Measurements from ENCODE around the gene CNTNAP5.

The CNTNAP5 gene

GRCh38 chr2:124908411-124908810, 883.3 kb downstream of the CNTNAP5 start:
- TF ChIP-seq CTCF (IDR thresholded peaks at IDR 0.05), result no peak
- Histone ChIP-seq H3K4me1 (no peaks in the 10 kb centered on the region), H3K4me3 (ENCODE audit: low read depth, low read length) (no peak overlapping the region)

GRCh38 chr2:124911560-124911959, 886.5 kb downstream of the CNTNAP5 start:
- Histone ChIP-seq H3K4me1 (no peaks in the 10 kb centered on the region), H2AFZ (no peak overlapping the region), H3K79me2 (no peaks in the 10 kb centered on the region), H3K27me3 (ENCODE audit: control insufficient read depth, insufficient read depth, low read length) (no peaks in the 10 kb centered on the region), H3K27ac (no peak overlapping the region), H3K9ac (no peak overlapping the region), H3K4me2 (ENCODE audit: low read length) (no peak overlapping the region), H3K4me3 (ENCODE audit: low read depth, low read length) (no peak overlapping the region), H3K36me3 (ENCODE audit: control insufficient read depth, insufficient read depth, low read length) (no peaks in the 10 kb centered on the region), H3K9me3 (ENCODE audit: control insufficient read depth, low read length) (no peaks in the 10 kb centered on the region)
- no peak for TF ChIP-seq CTCF (IDR thresholded peaks at IDR 0.05)

More at GRCh38 chr2:124908411-124908810, 883.3 kb downstream of the CNTNAP5 start:
- Histone ChIP-seq H3K36me3 (ENCODE audit: control insufficient read depth, insufficient read depth, low read length) (no peaks in the 10 kb centered on the region), H3K9ac (no peak overlapping the region), H3K27me3 (ENCODE audit: control insufficient read depth, insufficient read depth, low read length) (no peaks in the 10 kb centered on the region), H2AFZ (no peak overlapping the region), H3K27ac (no peak overlapping the region), H3K4me2 (ENCODE audit: low read length) (no peak overlapping the region), H3K79me2 (no peaks in the 10 kb centered on the region), H3K9me3 (ENCODE audit: control insufficient read depth, low read length) (no peaks in the 10 kb centered on the region)

- no peak overlapping the region for H2AFZ ChIP-seq
- no peak overlapping the region for H3K27ac ChIP-seq
- H3K27me3 ChIP-seq (ENCODE audit: control insufficient read depth, insufficient read depth, low read length), result no peaks in the 10 kb centered on the region
- no peak overlapping the region for H3K4me3 ChIP-seq (ENCODE audit: low read depth, low read length)
- no peak overlapping the region for H3K4me2 ChIP-seq (ENCODE audit: low read length)
- H3K4me1 ChIP-seq, result no peaks in the 10 kb centered on the region
- H3K9ac ChIP-seq, result no peak overlapping the region
- TF ChIP-seq CTCF (IDR thresholded peaks at IDR 0.05), result no peak
- H3K9me3 ChIP-seq (ENCODE audit: control insufficient read depth, low read length), result no peaks in the 10 kb centered on the region
- H3K36me3 ChIP-seq (ENCODE audit: control insufficient read depth, insufficient read depth, low read length), result no peaks in the 10 kb centered on the region
- H3K79me2 ChIP-seq, result no peaks in the 10 kb centered on the region
Measured at GRCh38 chr2:124913868-124914267, 888.8 kb downstream of the CNTNAP5 start.

- H3K27me3 ChIP-seq (ENCODE audit: control insufficient read depth, insufficient read depth, low read length), result no peaks in the 10 kb centered on the region
- no peak overlapping the region for H3K9ac ChIP-seq
- H2AFZ ChIP-seq, result no peak overlapping the region
- H3K27ac ChIP-seq, result no peak overlapping the region
- H3K36me3 ChIP-seq (ENCODE audit: control insufficient read depth, insufficient read depth, low read length), result no peaks in the 10 kb centered on the region
- no peaks in the 10 kb centered on the region for H3K9me3 ChIP-seq (ENCODE audit: control insufficient read depth, low read length)
- no peak overlapping the region for H3K4me2 ChIP-seq (ENCODE audit: low read length)
- TF ChIP-seq CTCF (IDR thresholded peaks at IDR 0.05), result no peak
- no peaks in the 10 kb centered on the region for H3K79me2 ChIP-seq
- no peak overlapping the region for H3K4me3 ChIP-seq (ENCODE audit: low read depth, low read length)
- H3K4me1 ChIP-seq, result no peaks in the 10 kb centered on the region
Measured at GRCh38 chr2:124915567-124915966, 890.5 kb downstream of the CNTNAP5 start.

GRCh38 chr2:124919296-124919695, 894.2 kb downstream of the CNTNAP5 start:
- TF ChIP-seq CTCF (IDR thresholded peaks at IDR 0.05), result no peak
- no peak overlapping the region for H3K4me3 ChIP-seq (ENCODE audit: low read depth, low read length)
- no peaks in the 10 kb centered on the region for H3K4me1 ChIP-seq
- H3K27me3 ChIP-seq (ENCODE audit: control insufficient read depth, insufficient read depth, low read length), result no peaks in the 10 kb centered on the region
- no peaks in the 10 kb centered on the region for H3K79me2 ChIP-seq
- H3K9me3 ChIP-seq (ENCODE audit: control insufficient read depth, low read length), result no peaks in the 10 kb centered on the region
- no peak overlapping the region for H3K9ac ChIP-seq
- no peak overlapping the region for H3K27ac ChIP-seq
- no peak overlapping the region for H2AFZ ChIP-seq
- H3K4me2 ChIP-seq (ENCODE audit: low read length), result no peak overlapping the region
- H3K36me3 ChIP-seq (ENCODE audit: control insufficient read depth, insufficient read depth, low read length), result no peaks in the 10 kb centered on the region
